ENCODE data around the gene ADAMTS20. TPM values are rescaled to one million over a fixed set of nuclear protein-coding genes. Genes with fewer than 3 reads are reported as not detected.
A peak's percentile ranks its signal among the peaks of the same experiment; 100 is the strongest.

ADAMTS20 gene
- total and polyA plus RNA-seq, 2 donors (not counting 1 experiment from before 2014, with no cell fraction given), result not detected

DNA sequence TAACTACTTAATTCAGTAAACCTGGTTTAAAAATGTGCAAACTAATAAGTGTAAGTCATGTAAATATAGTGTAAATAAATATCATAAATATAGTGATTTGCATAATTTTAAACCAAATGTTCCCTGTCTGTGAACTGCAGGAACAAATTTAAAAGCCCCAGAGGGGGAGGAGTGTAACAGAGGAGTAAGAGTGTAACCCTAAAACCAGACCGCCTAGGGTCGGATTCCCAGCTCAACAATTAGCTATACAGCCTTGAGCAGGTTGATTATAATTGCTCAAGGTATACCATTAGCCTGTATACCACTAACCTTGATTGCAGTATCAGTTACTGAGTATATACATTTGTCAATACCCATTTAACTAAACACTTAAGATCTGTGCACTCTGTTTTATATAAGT, 218.4 kb downstream of the ADAMTS20 start:
- Histone ChIP-seq H3K27me3 (ENCODE audit: control insufficient read depth, insufficient read depth, low read length) (no peaks in the 10 kb centered on the region), H3K36me3 (ENCODE audit: control insufficient read depth, insufficient read depth, low read length) (no peaks in the 10 kb centered on the region), H3K9ac (ENCODE audit: insufficient read depth, low read length) (no peak overlapping the region), H3K27ac (ENCODE audit: insufficient read depth, low read length) (no peak overlapping the region), H2AFZ (ENCODE audit: low read length) (no peak overlapping the region), H3K4me2 (ENCODE audit: extremely low read depth, insufficient read depth, low read length) (no peak overlapping the region), H3K9me3 (ENCODE audit: control insufficient read depth, insufficient read depth, low read depth, low read length) (no peaks in the 10 kb centered on the region), H3K4me3 (replicated peaks in 1 of 4; ENCODE audit: control extremely low read depth in 1 of 4, insufficient read depth in 1 of 4, low read depth in 3 of 4, low read length in 4 of 4) (no peak overlapping the region), H3K79me2 (ENCODE audit: control insufficient read depth, insufficient read depth, low read length) (no peaks in the 10 kb centered on the region), H3K4me1 (ENCODE audit: control insufficient read depth, extremely low read depth, insufficient read depth, low read length) (peaks cover 2% of the 10 kb centered on the region), H4K20me1 (ENCODE audit: control insufficient read depth, extremely low read depth, insufficient read depth, low read length) (no peaks in the 10 kb centered on the region)
- TF ChIP-seq EZH2 (IDR thresholded peaks at IDR 0.05; ENCODE audit: low read length, missing control alignments), result no peak
- TF ChIP-seq, protein P1, sequence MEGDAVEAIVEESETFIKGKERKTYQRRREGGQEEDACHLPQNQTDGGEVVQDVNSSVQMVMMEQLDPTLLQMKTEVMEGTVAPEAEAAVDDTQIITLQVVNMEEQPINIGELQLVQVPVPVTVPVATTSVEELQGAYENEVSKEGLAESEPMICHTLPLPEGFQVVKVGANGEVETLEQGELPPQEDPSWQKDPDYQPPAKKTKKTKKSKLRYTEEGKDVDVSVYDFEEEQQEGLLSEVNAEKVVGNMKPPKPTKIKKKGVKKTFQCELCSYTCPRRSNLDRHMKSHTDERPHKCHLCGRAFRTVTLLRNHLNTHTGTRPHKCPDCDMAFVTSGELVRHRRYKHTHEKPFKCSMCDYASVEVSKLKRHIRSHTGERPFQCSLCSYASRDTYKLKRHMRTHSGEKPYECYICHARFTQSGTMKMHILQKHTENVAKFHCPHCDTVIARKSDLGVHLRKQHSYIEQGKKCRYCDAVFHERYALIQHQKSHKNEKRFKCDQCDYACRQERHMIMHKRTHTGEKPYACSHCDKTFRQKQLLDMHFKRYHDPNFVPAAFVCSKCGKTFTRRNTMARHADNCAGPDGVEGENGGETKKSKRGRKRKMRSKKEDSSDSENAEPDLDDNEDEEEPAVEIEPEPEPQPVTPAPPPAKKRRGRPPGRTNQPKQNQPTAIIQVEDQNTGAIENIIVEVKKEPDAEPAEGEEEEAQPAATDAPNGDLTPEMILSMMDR (conservative IDR thresholded peaks at IDR 0.05 in 1 of 2, IDR thresholded peaks at IDR 0.05 in 1 of 2; ENCODE audit: low read depth in 1 of 2, low read length in 2 of 2), result no peak
- no peak for DNase-seq (ENCODE audit: low read depth in 2 of 2)

GRCh38 chr12:43332977-43333640, 218.9 kb downstream of the ADAMTS20 start:
- Histone ChIP-seq H3K4me1 (ENCODE audit: control insufficient read depth, extremely low read depth, insufficient read depth, low read length) (no peaks in the 10 kb centered on the region), H3K9me3 (ENCODE audit: control insufficient read depth, insufficient read depth, low read depth, low read length) (no peaks in the 10 kb centered on the region), H3K79me2 (ENCODE audit: control insufficient read depth, insufficient read depth, low read length) (no peaks in the 10 kb centered on the region), H3K4me2 (ENCODE audit: extremely low read depth, insufficient read depth, low read length) (no peak overlapping the region), H3K27me3 (ENCODE audit: control insufficient read depth, insufficient read depth, low read length) (no peaks in the 10 kb centered on the region), H3K4me3 (replicated peaks in 1 of 4; ENCODE audit: control extremely low read depth in 1 of 4, insufficient read depth in 1 of 4, low read depth in 3 of 4, low read length in 4 of 4) (no peak overlapping the region), H4K20me1 (ENCODE audit: control insufficient read depth, extremely low read depth, insufficient read depth, low read length) (no peaks in the 10 kb centered on the region), H3K9ac (ENCODE audit: insufficient read depth, low read length) (no peak overlapping the region), H3K27ac (ENCODE audit: insufficient read depth, low read length) (no peak overlapping the region), H3K36me3 (ENCODE audit: control insufficient read depth, insufficient read depth, low read length) (no peaks in the 10 kb centered on the region), H2AFZ (ENCODE audit: low read length) (no peak overlapping the region)
- DNase-seq (ENCODE audit: low read depth in 2 of 2), result peak; percentile 51 to 90
- no peak for TF ChIP-seq EZH2 (IDR thresholded peaks at IDR 0.05; ENCODE audit: low read length, missing control alignments)
- TF ChIP-seq, protein P1 (conservative IDR thresholded peaks at IDR 0.05 in 1 of 2, IDR thresholded peaks at IDR 0.05 in 1 of 2; ENCODE audit: low read depth in 1 of 2, low read length in 2 of 2), result no peak

DNA sequence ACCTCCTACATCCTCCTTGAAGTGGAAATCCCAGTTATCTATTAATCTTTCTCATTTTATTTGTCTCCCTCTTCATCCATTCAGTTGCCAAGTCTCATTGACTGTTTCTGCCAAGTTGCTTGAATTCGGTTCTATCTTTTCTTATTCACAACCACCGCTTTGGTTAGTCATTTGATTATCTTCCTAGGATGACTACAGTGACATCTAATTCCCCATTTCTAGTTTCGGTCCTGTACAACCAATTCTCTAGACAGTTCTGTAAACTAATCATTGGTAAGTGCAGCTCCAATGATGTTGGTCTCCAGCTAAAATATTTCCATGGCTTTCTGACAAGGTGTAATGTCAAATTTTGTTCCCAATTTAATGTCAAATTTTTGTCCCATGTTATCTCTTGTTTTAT, 220.1 kb downstream of the ADAMTS20 start:
- H3K36me3 ChIP-seq (ENCODE audit: control insufficient read depth, insufficient read depth, low read length), result no peaks in the 10 kb centered on the region
- no peaks in the 10 kb centered on the region for H4K20me1 ChIP-seq (ENCODE audit: control insufficient read depth, extremely low read depth, insufficient read depth, low read length)
- no peaks in the 10 kb centered on the region for H3K27me3 ChIP-seq (ENCODE audit: control insufficient read depth, insufficient read depth, low read length)
- H3K9ac ChIP-seq (ENCODE audit: insufficient read depth, low read length), result no peak overlapping the region
- H3K4me3 ChIP-seq (replicated peaks in 1 of 4; ENCODE audit: control extremely low read depth in 1 of 4, insufficient read depth in 1 of 4, low read depth in 3 of 4, low read length in 4 of 4), result no peak overlapping the region
- no peak overlapping the region for H3K27ac ChIP-seq (ENCODE audit: insufficient read depth, low read length)
- no peak overlapping the region for H2AFZ ChIP-seq (ENCODE audit: low read length)
- H3K4me1 ChIP-seq (ENCODE audit: control insufficient read depth, extremely low read depth, insufficient read depth, low read length), result no peaks in the 10 kb centered on the region
- DNase-seq (ENCODE audit: low read depth in 2 of 2), result no peak
- H3K9me3 ChIP-seq (ENCODE audit: control insufficient read depth, insufficient read depth, low read depth, low read length), result no peaks in the 10 kb centered on the region
- H3K79me2 ChIP-seq (ENCODE audit: control insufficient read depth, insufficient read depth, low read length), result no peaks in the 10 kb centered on the region
- no peak overlapping the region for H3K4me2 ChIP-seq (ENCODE audit: extremely low read depth, insufficient read depth, low read length)
- TF ChIP-seq, protein P1 (conservative IDR thresholded peaks at IDR 0.05 in 1 of 2, IDR thresholded peaks at IDR 0.05 in 1 of 2; ENCODE audit: low read depth in 1 of 2, low read length in 2 of 2), result no peak
- no peak for TF ChIP-seq EZH2 (IDR thresholded peaks at IDR 0.05; ENCODE audit: low read length, missing control alignments)

All from fibroblast of lung (primary cell).